HG03108 (cell line): Measurements from ENCODE around the gene CHERP.
"Not testable (repeated sequence)": the region's sequence is repeated elsewhere in the genome, so short reads cannot be mapped to it uniquely, and the experiment has no call there.

Source experiments
- ATAC-seq: cut with Tn5 transposase; IDR thresholded peaks from one replicate; pipeline ENCODE4 v1.9.1; 2021; ENCODE audit warnings: moderate library complexity; ENCODE audit not compliant: unreplicated experiment

The CHERP gene

GRCh38 chr19:16482745-16483144 is 59.5 kb downstream of the CHERP start:
- no peak for ATAC-seq

DNA sequence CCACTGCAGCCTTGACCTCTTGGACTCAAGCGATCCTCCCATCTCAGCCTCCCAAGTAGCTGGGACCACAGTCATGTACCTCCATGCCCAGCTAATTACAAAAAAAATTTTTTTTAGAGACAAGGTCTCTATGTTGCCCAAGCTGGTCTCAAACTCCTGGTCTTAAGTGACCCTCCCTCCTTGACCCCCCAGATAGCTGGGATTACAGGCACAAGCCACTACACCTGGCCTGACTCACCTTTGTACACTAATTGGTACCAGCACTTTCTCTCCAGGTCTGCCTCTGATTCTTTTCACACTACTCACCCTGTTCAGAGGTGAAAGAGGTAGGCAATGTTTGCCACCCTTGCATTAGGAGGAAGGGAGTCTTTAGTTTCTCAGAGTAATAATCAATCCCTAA is 64.9 kb downstream of the CHERP start:
- ATAC-seq = no peak

DNA sequence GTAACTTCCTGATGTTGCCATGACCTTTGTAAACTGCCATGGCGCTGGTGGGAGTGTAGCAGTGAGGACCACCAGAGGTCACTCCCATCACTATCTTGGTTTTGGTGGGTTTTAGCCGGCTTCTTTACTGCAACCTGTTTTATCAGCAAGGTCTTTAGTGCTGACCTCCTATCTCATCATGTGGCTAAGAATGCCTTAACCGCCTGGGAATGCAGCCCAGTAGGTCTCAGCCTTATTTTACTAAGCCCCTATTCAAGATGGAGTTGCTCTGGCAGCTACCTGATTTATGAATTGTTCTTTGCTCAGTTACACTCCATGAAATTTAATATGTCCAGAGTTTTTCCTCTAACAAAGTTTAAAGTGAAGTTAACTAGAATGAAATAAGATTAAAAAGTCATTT is 65.8 kb downstream of the CHERP start:
- no peak for ATAC-seq

DNA sequence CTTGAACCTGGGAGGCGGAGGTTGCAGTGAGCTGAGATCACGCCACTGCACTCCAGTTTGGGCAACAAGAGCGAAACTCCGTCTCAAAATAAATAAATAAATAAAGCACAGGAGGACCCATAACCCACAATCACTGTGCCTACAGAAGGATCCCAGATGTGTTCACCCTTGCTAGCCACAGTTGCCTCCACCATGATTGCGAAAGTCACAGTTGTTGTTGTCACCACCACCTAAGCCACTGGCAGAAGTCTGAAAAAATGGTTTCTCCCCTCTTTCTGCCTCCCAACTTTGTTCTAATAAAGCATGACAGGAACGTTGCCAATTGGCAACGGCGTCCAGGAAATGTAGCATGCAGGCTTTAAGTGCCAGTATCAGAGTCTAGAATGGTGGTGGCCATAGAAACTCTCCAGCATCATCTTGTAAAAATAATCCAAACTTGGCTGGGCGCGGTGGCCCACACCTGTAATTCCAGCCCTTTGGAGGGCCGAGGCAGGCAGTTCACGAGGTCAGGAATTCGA is 68.3 kb downstream of the CHERP start:
- no peak for ATAC-seq

DNA sequence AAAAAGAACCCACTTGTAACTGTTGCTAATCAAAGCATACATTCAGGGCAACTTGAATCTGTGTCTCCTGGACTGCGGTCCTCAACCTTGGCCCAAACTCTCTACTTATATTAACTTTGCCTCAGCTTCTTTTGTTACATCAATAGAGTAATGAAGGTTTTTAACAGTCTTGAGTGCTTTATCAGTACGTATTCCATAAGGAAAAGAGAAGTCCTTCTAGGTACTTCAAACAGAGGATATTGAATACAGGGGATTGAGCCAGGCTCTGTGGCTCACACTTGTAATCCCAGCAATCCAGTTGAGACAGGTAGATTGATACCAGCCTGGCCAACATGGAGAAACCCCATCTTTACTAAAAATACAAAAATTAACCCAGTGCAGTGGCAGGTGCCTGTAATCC is 69.2 kb downstream of the CHERP start:
- ATAC-seq = no peak

DNA sequence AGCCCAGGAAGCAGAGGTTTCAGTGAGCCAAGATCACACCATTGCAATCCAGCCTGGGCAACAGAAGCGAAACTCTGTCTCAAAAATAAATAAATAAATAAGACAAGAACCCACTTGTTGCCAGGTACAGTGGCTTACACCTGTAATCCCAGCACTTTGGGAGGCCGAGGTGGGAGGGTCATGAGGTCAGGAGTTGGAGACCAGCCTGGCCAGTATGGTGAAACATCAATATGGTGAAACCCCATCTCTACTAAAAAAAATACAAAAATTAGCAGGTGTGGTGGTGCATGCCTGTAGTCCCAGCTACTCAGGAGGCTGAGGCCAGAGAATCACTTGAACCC is 69.7 kb downstream of the CHERP start:
- not testable (repeated sequence) for ATAC-seq

DNA sequence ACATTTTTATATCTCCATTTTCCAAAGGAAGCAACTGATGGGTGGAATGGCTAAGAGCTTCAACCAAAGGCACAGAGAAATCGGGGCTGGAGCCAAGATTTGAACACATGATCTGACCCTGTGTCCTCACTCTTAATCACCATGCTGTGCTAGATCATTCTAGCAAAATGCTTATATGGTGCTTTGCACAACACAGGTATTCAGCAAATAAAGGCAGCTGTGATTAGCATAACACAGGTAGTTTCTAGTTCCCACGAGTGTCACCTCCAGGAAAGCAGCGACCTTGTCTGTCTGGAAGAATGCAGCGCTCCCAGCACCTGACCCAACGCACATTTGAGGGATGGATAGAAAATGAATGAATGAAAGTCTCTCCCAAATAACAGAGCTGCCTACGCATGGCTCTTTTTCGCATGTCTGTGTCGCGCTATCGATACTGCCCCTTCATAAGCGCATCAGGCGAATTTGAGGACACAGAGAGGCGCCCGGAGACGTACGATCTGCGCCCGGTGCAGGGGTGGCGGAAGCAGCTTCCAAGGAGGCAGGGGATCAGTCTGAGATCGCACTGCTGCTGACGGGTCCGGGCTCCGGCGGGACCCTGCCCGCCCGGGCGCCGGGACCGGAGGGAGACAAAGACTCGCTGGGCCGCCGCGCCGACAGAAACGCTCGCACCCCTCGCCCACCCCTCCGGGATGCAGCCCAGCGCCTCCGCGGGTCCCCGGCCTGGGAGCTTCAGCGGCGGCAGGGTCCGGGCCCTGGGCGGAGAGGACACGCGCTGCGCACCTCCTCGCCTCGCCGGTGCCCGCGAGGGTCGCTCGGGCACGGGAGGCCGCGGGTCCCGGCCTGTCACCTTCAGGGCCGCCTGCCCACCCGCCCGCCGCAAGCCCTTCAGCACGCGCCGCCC is 71.1 kb downstream of the CHERP start:
- ATAC-seq = peak; percentile 29

DNA sequence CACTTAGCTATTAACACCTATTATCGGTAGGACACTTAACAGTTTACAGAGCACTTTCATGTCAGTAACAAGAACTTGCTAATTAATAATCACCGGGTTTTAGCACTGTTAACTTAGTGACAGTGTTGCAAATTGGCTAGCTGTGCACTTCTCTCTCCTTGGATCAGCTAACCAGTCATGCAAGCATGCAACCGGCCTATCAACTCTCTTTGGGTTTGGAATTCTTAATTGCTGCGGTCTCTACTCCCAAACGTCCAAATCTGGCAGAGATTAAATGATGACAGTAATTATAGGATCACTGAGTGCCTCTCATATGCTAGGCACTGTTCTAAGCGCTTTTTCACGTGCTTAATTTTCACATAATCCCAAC is 71.7 kb downstream of the CHERP start:
- no peak for ATAC-seq
